WTC11 (cell line): ENCODE data around the gene BGN. TPM values are rescaled to one million over a fixed set of nuclear protein-coding genes. Genes with fewer than 3 reads are reported as not detected.

ENCODE experiments used
- ATAC-seq: fragments of 200-7000 bp; cut with Tn5 transposase; 2 replicates; pipeline ENCODE4 v1.10.0; 2021; ENCODE audit warnings: mild to moderate bottlenecking, moderate library complexity
- Bru-seq: library from RNA; stranded (reverse); fragments of 400-500 nt; gene quantifications from one replicate; lab custom pipeline; 2021; lab: Mats Ljungman, UMichigan
- CTCF ChIA-PET: fragments of 300-600 bp; sonication (Branson Sonifier 250); formaldehyde crosslinking; loops from one replicate; lab custom pipeline; 2021; ENCODE audit warnings: antibody characterized with exemption; lab: Charles Lee
- POLR2A ChIA-PET: fragments of 350-600 bp; sonication (Branson Sonifier 250); formaldehyde crosslinking; loops from one replicate; lab custom pipeline; 2021; ENCODE audit warnings: antibody characterized with exemption; lab: Charles Lee
- DNase-seq: peaks from one replicate; pipeline ENCODE4 v3.0.0; 2021; ENCODE audit warnings: low spot score
- H3K27ac Mint-ChIP-seq: 2 replicates; pipeline ENCODE4 v1.8.0; 2021; ENCODE audit warnings: mixed read lengths
- H3K27me3 Mint-ChIP-seq: 2 replicates; pipeline ENCODE4 v1.8.0; 2021; ENCODE audit warnings: low read depth, mild to moderate bottlenecking, moderate library complexity, mixed read lengths
- H3K36me3 Mint-ChIP-seq: 2 replicates; pipeline ENCODE4 v1.8.0; 2021; ENCODE audit warnings: mixed read lengths
- H3K4me1 Mint-ChIP-seq: 2 replicates; pipeline ENCODE4 v1.8.0; 2022; ENCODE audit warnings: mixed read lengths
- H3K4me3 Mint-ChIP-seq: 2 replicates; pipeline ENCODE4 v1.8.0; 2021; ENCODE audit warnings: mild to moderate bottlenecking, moderate library complexity, mixed read lengths
- H3K9me3 Mint-ChIP-seq: 2 replicates; pipeline ENCODE4 v1.8.0; 2021; ENCODE audit warnings: mixed read lengths
- CBFB ChIP-seq: sonication (generic); formaldehyde crosslinking; IDR thresholded peaks from 2 replicates; pipeline ENCODE4 v1.8.1; 2022; ENCODE audit warnings: mild to moderate bottlenecking, low read depth, missing genetic modification reagents
- FOXJ3 ChIP-seq: sonication (generic); formaldehyde crosslinking; IDR thresholded peaks from 2 replicates; pipeline ENCODE4 v1.9.0; 2021; ENCODE audit warnings: missing genetic modification reagents, mild to moderate bottlenecking, borderline replicate concordance
- MXD4 ChIP-seq: fragments of 250-450 bp; sonication (Bioruptor Pico); IDR thresholded peaks from 2 replicates; pipeline ENCODE4 v1.8.0; 2021; ENCODE audit warnings: mild to moderate bottlenecking, moderate library complexity, borderline replicate concordance
- NFYB ChIP-seq: sonication (generic); formaldehyde crosslinking; conservative IDR thresholded peaks from 2 replicates; pipeline ENCODE4 v1.8.0; 2022; ENCODE audit warnings: low read depth, missing genetic modification reagents
- OVOL2 ChIP-seq: fragments of 250-450 bp; sonication (Bioruptor Pico); IDR thresholded peaks from 2 replicates; pipeline ENCODE4 v1.9.0; 2021; ENCODE audit warnings: mild to moderate bottlenecking, borderline replicate concordance
- TEAD4 ChIP-seq: sonication (generic); formaldehyde crosslinking; IDR thresholded peaks from 2 replicates; pipeline ENCODE4 v1.8.0; 2022; ENCODE audit warnings: mild to moderate bottlenecking, missing genetic modification reagents
- ZNF219 ChIP-seq: sonication (generic); formaldehyde crosslinking; IDR thresholded peaks from 2 replicates; pipeline ENCODE4 v1.8.0; 2023; ENCODE audit warnings: missing genetic modification reagents, mild to moderate bottlenecking, borderline replicate concordance
- ZNF232 ChIP-seq: sonication (generic); formaldehyde crosslinking; IDR thresholded peaks from 2 replicates; pipeline ENCODE4 v1.8.0; 2022; ENCODE audit warnings: mild to moderate bottlenecking, missing genetic modification reagents
- long read RNA-seq, 3 experiments: library from RNA in 1 of 3; library from capped mRNA in 1 of 3; library from polyadenylated mRNA in 1 of 3; unstranded in 2 of 3; stranded (forward) in 1 of 3; transcript quantifications; one replicate each; pipeline ENCODE4 v2.0.0, GENCODE V29; 2021
- total RNA-seq: library from RNA; stranded (reverse); gene quantifications from 3 replicates; pipeline ENCODE4 v1.2.3, GENCODE V29; 2021
- TF ChIP-seq, protein P1 (sequence below): sonication (generic); formaldehyde crosslinking; IDR thresholded peaks from 2 replicates; pipeline ENCODE4 v1.8.1; 2023; ENCODE audit warnings: mild to moderate bottlenecking, missing genetic modification reagents
- TF ChIP-seq, protein P2 (sequence below): fragments of 250-450 bp; sonication (Bioruptor Pico); IDR thresholded peaks from 2 replicates; pipeline ENCODE4 v1.9.0; 2021; ENCODE audit warnings: moderate library complexity, mild to moderate bottlenecking, inconsistent platforms, borderline replicate concordance
- TF ChIP-seq, protein P3 (sequence below): sonication (generic); formaldehyde crosslinking; IDR thresholded peaks from 2 replicates; pipeline ENCODE4 v1.8.0; 2023; ENCODE audit warnings: mild to moderate bottlenecking, missing genetic modification reagents
- TF ChIP-seq, protein P4 (sequence below): sonication (generic); formaldehyde crosslinking; IDR thresholded peaks from 2 replicates; pipeline ENCODE4 v1.8.0; 2022; ENCODE audit warnings: missing genetic modification reagents
- TF ChIP-seq, protein P5 (sequence below): sonication (generic); formaldehyde crosslinking; IDR thresholded peaks from 2 replicates; pipeline ENCODE4 v1.8.0; 2022; ENCODE audit warnings: mild to moderate bottlenecking, missing genetic modification reagents
- TF ChIP-seq, protein P6 (sequence below): sonication (generic); formaldehyde crosslinking; IDR thresholded peaks from 2 replicates; pipeline ENCODE4 v1.8.1; 2023; ENCODE audit warnings: mild to moderate bottlenecking, missing genetic modification reagents, moderate library complexity
- TF ChIP-seq, protein P7 (sequence below): sonication (generic); formaldehyde crosslinking; IDR thresholded peaks from 2 replicates; pipeline ENCODE4 v1.8.0; 2022; ENCODE audit warnings: mild to moderate bottlenecking, missing genetic modification reagents

The BGN gene
- 1.8 to 3.7 TPM (median 3.2 TPM) in 3 replicates for total RNA-seq
- Bru-seq, nascent RNA = percentile 15 among the genes with signal in this experiment
- long read RNA-seq, experiment 1, partial matches to known transcripts = 0 of 4 reads
- long read RNA-seq, experiment 1, other reads (novel, unspliced or antisense) = 0 of 4 reads
- long read RNA-seq, experiment 2, transcript BGN-201 (8 exons, 2,402 nt) = major isoform, 5 of 8 reads
- long read RNA-seq, experiment 2, partial matches to known transcripts = 1 of 8 reads
- long read RNA-seq, experiment 2, other reads (novel, unspliced or antisense) = 2 of 8 reads
- long read RNA-seq, experiment 3, partial matches to known transcripts = 0 of 4 reads
- long read RNA-seq, experiment 3, other reads (novel, unspliced or antisense) = 0 of 4 reads

DNA sequence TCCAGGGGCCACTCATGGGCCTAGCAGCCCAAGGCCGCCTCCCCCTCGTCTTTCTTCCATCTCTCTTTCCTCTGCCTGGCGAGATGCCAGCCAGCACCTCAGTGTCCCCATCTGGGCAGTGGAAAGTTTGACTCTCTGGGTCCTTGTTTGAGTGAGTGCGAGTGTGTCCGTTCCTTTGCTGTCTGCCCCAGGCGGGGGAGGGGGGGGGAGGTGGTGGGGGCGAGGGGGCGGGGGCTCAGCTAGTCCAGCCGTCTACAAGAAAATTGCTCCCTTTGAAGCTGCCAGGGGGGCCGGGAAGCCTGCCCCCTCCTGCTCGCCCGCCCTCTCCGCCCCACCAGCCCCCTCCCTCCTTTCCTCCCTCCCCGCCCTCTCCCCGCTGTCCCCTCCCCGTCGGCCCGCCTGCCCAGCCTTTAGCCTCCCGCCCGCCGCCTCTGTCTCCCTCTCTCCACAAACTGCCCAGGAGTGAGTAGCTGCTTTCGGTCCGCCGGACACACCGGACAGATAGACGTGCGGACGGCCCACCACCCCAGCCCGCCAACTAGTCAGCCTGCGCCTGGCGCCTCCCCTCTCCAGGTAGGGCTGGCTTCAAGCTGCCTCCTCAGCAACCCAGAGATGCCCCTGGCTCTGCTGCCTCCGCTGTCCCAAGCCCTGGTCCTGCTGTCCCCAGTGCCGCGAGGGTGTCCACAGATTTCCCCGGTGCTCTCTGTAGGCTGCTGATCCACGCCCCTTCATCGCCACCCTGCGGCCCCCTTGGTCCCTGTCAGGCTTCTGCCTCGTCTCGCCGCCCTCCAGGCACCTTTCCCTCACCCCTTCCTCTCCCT is at the start of gene BGN:
Gene BGN, plus strand, starts transcription at position 440 of the 821 bp plus-strand sequence. CDS start 9,652 bp downstream, outside the sequence.
- DNase-seq (peak; percentile 54), ATAC-seq (peak; percentile 65)
- POLR2A ChIA-PET = no interaction called here
- TF ChIP-seq, protein P1, sequence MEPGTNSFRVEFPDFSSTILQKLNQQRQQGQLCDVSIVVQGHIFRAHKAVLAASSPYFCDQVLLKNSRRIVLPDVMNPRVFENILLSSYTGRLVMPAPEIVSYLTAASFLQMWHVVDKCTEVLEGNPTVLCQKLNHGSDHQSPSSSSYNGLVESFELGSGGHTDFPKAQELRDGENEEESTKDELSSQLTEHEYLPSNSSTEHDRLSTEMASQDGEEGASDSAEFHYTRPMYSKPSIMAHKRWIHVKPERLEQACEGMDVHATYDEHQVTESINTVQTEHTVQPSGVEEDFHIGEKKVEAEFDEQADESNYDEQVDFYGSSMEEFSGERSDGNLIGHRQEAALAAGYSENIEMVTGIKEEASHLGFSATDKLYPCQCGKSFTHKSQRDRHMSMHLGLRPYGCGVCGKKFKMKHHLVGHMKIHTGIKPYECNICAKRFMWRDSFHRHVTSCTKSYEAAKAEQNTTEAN (CRISPR knock-in tag) = no peak
- TF ChIP-seq, protein P2, sequence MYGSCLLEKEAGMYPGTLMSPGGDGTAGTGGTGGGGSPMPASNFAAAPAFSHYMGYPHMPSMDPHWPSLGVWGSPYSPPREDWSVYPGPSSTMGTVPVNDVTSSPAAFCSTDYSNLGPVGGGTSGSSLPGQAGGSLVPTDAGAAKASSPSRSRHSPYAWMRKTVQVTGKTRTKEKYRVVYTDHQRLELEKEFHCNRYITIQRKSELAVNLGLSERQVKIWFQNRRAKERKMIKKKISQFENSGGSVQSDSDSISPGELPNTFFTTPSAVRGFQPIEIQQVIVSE = no peak
- TF ChIP-seq NFYB (CRISPR knock-in tag) (no peak), TEAD4 (CRISPR knock-in tag) (no peak), MXD4 (no peak), ZNF219 (CRISPR knock-in tag) (no peak), FOXJ3 (CRISPR knock-in tag) (no peak), ZNF232 (no peak), CBFB (CRISPR knock-in tag) (no peak), OVOL2 (no peak)
- TF ChIP-seq, protein P3, sequence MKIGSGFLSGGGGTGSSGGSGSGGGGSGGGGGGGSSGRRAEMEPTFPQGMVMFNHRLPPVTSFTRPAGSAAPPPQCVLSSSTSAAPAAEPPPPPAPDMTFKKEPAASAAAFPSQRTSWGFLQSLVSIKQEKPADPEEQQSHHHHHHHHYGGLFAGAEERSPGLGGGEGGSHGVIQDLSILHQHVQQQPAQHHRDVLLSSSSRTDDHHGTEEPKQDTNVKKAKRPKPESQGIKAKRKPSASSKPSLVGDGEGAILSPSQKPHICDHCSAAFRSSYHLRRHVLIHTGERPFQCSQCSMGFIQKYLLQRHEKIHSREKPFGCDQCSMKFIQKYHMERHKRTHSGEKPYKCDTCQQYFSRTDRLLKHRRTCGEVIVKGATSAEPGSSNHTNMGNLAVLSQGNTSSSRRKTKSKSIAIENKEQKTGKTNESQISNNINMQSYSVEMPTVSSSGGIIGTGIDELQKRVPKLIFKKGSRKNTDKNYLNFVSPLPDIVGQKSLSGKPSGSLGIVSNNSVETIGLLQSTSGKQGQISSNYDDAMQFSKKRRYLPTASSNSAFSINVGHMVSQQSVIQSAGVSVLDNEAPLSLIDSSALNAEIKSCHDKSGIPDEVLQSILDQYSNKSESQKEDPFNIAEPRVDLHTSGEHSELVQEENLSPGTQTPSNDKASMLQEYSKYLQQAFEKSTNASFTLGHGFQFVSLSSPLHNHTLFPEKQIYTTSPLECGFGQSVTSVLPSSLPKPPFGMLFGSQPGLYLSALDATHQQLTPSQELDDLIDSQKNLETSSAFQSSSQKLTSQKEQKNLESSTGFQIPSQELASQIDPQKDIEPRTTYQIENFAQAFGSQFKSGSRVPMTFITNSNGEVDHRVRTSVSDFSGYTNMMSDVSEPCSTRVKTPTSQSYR (CRISPR knock-in tag) = no peak
- TF ChIP-seq, protein P4, sequence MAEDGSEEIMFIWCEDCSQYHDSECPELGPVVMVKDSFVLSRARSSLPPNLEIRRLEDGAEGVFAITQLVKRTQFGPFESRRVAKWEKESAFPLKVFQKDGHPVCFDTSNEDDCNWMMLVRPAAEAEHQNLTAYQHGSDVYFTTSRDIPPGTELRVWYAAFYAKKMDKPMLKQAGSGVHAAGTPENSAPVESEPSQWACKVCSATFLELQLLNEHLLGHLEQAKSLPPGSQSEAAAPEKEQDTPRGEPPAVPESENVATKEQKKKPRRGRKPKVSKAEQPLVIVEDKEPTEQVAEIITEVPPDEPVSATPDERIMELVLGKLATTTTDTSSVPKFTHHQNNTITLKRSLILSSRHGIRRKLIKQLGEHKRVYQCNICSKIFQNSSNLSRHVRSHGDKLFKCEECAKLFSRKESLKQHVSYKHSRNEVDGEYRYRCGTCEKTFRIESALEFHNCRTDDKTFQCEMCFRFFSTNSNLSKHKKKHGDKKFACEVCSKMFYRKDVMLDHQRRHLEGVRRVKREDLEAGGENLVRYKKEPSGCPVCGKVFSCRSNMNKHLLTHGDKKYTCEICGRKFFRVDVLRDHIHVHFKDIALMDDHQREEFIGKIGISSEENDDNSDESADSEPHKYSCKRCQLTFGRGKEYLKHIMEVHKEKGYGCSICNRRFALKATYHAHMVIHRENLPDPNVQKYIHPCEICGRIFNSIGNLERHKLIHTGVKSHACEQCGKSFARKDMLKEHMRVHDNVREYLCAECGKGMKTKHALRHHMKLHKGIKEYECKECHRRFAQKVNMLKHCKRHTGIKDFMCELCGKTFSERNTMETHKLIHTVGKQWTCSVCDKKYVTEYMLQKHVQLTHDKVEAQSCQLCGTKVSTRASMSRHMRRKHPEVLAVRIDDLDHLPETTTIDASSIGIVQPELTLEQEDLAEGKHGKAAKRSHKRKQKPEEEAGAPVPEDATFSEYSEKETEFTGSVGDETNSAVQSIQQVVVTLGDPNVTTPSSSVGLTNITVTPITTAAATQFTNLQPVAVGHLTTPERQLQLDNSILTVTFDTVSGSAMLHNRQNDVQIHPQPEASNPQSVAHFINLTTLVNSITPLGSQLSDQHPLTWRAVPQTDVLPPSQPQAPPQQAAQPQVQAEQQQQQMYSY (CRISPR knock-in tag) = no peak
- TF ChIP-seq, protein P5, sequence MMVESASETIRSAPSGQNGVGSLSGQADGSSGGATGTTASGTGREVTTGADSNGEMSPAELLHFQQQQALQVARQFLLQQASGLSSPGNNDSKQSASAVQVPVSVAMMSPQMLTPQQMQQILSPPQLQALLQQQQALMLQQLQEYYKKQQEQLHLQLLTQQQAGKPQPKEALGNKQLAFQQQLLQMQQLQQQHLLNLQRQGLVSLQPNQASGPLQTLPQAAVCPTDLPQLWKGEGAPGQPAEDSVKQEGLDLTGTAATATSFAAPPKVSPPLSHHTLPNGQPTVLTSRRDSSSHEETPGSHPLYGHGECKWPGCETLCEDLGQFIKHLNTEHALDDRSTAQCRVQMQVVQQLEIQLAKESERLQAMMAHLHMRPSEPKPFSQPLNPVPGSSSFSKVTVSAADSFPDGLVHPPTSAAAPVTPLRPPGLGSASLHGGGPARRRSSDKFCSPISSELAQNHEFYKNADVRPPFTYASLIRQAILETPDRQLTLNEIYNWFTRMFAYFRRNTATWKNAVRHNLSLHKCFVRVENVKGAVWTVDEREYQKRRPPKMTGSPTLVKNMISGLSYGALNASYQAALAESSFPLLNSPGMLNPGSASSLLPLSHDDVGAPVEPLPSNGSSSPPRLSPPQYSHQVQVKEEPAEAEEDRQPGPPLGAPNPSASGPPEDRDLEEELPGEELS (CRISPR knock-in tag) = no peak
- TF ChIP-seq, protein P6, sequence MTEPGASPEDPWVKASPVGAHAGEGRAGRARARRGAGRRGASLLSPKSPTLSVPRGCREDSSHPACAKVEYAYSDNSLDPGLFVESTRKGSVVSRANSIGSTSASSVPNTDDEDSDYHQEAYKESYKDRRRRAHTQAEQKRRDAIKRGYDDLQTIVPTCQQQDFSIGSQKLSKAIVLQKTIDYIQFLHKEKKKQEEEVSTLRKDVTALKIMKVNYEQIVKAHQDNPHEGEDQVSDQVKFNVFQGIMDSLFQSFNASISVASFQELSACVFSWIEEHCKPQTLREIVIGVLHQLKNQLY (CRISPR knock-in tag) = no peak
- TF ChIP-seq, protein P7, sequence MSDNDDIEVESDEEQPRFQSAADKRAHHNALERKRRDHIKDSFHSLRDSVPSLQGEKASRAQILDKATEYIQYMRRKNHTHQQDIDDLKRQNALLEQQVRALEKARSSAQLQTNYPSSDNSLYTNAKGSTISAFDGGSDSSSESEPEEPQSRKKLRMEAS (CRISPR knock-in tag) = no peak
- Mint-ChIP-seq H3K4me1 (peaks cover 8% of the 10 kb centered on the region; the same call in 1 of the 2 replicates), H3K27ac (no peak within 1 kb of the TSS), H3K9me3 (no peaks in the 10 kb centered on the region), H3K27me3 (no peaks in the 10 kb centered on the region), H3K36me3 (no peaks in the 10 kb centered on the region), H3K4me3 (peak within 1 kb of the TSS; percentile 47)
- CTCF ChIA-PET = interaction anchor here (0.6 to 2.1 kb wide), 9 partner anchors 12 to 45 kb away, joined by 3 to 13 read pairs (median 5); partner anchors contain the start of gene HAUS7
